H1 (cell line): ENCODE measurements around the gene MAGEB1. TPM values are rescaled to one million over a fixed set of nuclear protein-coding genes. Genes with fewer than 3 reads are reported as not detected.
A peak's percentile ranks its signal among the peaks of the same experiment; 100 is the strongest.

Experiments
- CTCF ChIA-PET: fragments of 300-600 bp; sonication (Branson Sonifier 250); formaldehyde crosslinking; loops from one replicate; lab custom pipeline; 2021; ENCODE audit not compliant: partially characterized antibody; lab: Charles Lee
- POLR2A ChIA-PET: fragments of 300-600 bp; sonication (Branson Sonifier 250); formaldehyde crosslinking; loops from one replicate; lab custom pipeline; 2021; ENCODE audit warnings: inconsistent platforms; ENCODE audit not compliant: partially characterized antibody; lab: Charles Lee
- DNase-seq, 2 experiments: peaks; one replicate each; pipeline versions ENCODE4 v3.0.0 to v3.0.0-alpha.2; 2010 to 2022; ENCODE audit warnings: low spot score in 2 of 2, low read depth in 1 of 2, mixed read lengths in 1 of 2
- FAIRE-seq: peaks from 2 replicates; lab custom pipeline; 2011; peaks lifted over from hg19 to GRCh38; lab: Jason Lieb, UNC
- H2AFZ ChIP-seq: 2 replicates; pipeline ENCODE4 v1.8.1; 2012; ENCODE audit warnings: low read length, inconsistent platforms
- H2AK5ac ChIP-seq: 2 replicates; pipeline ENCODE4 v1.6.1; 2013; ENCODE audit warnings: low read depth, low read length
- H2BK120ac ChIP-seq: replicated peaks from 2 replicates; pipeline ENCODE3; 2013; ENCODE audit warnings: low read depth, low read length, inconsistent platforms
- H2BK12ac ChIP-seq: 2 replicates; pipeline ENCODE4 v1.6.1; 2013; ENCODE audit warnings: low read depth, low read length
- H2BK15ac ChIP-seq: 2 replicates; pipeline ENCODE4 v1.6.1; 2013; ENCODE audit warnings: low read length
- H2BK20ac ChIP-seq: 2 replicates; pipeline ENCODE4 v1.6.1; 2013; ENCODE audit warnings: low read length
- H2BK5ac ChIP-seq: 2 replicates; pipeline ENCODE4 v1.6.1; 2013; ENCODE audit warnings: low read depth, low read length
- H3K14ac ChIP-seq: 2 replicates; pipeline ENCODE4 v1.6.1; 2013; ENCODE audit warnings: inconsistent platforms; ENCODE audit not compliant: insufficient read length
- H3K18ac ChIP-seq: 2 replicates; pipeline ENCODE4 v1.6.1; 2013; ENCODE audit warnings: low read length; ENCODE audit errors: extremely low read depth
- H3K23ac ChIP-seq: 2 replicates; pipeline ENCODE4 v1.6.1; 2013; ENCODE audit warnings: inconsistent platforms; ENCODE audit not compliant: insufficient read length
- H3K23me2 ChIP-seq: 2 replicates; pipeline ENCODE4 v1.6.1; 2013; ENCODE audit warnings: low read depth, low read length
- H3K27ac ChIP-seq: 2 replicates; pipeline ENCODE4 v1.6.1; 2011; ENCODE audit warnings: low read depth, low read length, inconsistent platforms
- H3K27me3 ChIP-seq, 4 experiments: replicated peaks in 1 of 4; 1 replicate in 1 of 4; 2 replicates in 3 of 4; pipeline versions ENCODE4 v1.6.1 to v1.8.1; 2011 to 2013; ENCODE audit warnings: low read length in 3 of 4, mild to moderate bottlenecking in 3 of 4, inconsistent platforms in 2 of 4, mixed read lengths in 2 of 4, moderate library complexity in 1 of 4; ENCODE audit not compliant: control insufficient read depth in 3 of 4, insufficient read depth in 3 of 4; ENCODE audit errors: extremely low read depth in 1 of 4
- H3K36me3 ChIP-seq, 4 experiments: 2 replicates each; pipeline versions ENCODE4 v1.6.1 to v1.8.1; 2011 to 2013; ENCODE audit warnings: mild to moderate bottlenecking in 4 of 4, low read length in 3 of 4, moderate library complexity in 2 of 4, control low read depth in 1 of 4, inconsistent platforms in 1 of 4; ENCODE audit not compliant: insufficient read depth in 4 of 4, control insufficient read depth in 2 of 4
- H3K4ac ChIP-seq: replicated peaks from 2 replicates; pipeline ENCODE3; 2013; ENCODE audit warnings: low read length, low read depth, mixed read lengths, inconsistent platforms; ENCODE audit not compliant: insufficient read length
- H3K4me1 ChIP-seq, 4 experiments: replicated peaks in 1 of 4; 1 replicate in 1 of 4; 2 replicates in 3 of 4; pipeline versions ENCODE4 v1.6.1 to v1.8.1; 2011 to 2013; ENCODE audit warnings: low read length in 3 of 4, inconsistent platforms in 2 of 4, mixed read lengths in 1 of 4; ENCODE audit not compliant: insufficient read depth in 4 of 4, control insufficient read depth in 3 of 4
- H3K4me2 ChIP-seq, 2 experiments: 2 replicates each; pipeline versions ENCODE4 v1.6.1 to v1.8.1; 2011 to 2013; ENCODE audit warnings: low read depth in 2 of 2, low read length in 2 of 2, control low read depth in 1 of 2, inconsistent platforms in 1 of 2, mild to moderate bottlenecking in 1 of 2; ENCODE audit not compliant: insufficient read depth in 1 of 2
- H3K4me3 ChIP-seq, 4 experiments: fragments of 200-600, 300-600 bp in 1 of 4; sonication (generic), shearing (Covaris generic), sonication (Bioruptor Twin) in 1 of 4; 2 replicates each; pipeline versions ENCODE4 v1.5.1 to v1.8.1; 2011 to 2016; ENCODE audit warnings: low read length in 4 of 4, low read depth in 3 of 4, control low read depth in 2 of 4, inconsistent platforms in 2 of 4, mild to moderate bottlenecking in 2 of 4, mixed read lengths in 1 of 4, moderate library complexity in 1 of 4; ENCODE audit not compliant: insufficient read depth in 2 of 4; ENCODE audit errors: extremely low read depth in 1 of 4
- H3K56ac ChIP-seq: replicated peaks from 2 replicates; pipeline ENCODE3; 2013; ENCODE audit warnings: low read depth, mild to moderate bottlenecking, mixed read lengths, low read length, inconsistent platforms; ENCODE audit not compliant: insufficient read length
- H3K79me1 ChIP-seq: 2 replicates; pipeline ENCODE4 v1.6.1; 2013; ENCODE audit warnings: low read depth, low read length, control low read depth
- H3K79me2 ChIP-seq, 2 experiments: 2 replicates each; pipeline versions ENCODE4 v1.6.1 to v1.8.1; 2012 to 2013; ENCODE audit warnings: low read length in 2 of 2, mild to moderate bottlenecking in 2 of 2, inconsistent platforms in 1 of 2; ENCODE audit not compliant: insufficient read depth in 2 of 2, control insufficient read depth in 1 of 2
- H3K9ac ChIP-seq, 4 experiments: replicated peaks in 1 of 4; 1 replicate in 1 of 4; 2 replicates in 3 of 4; pipeline versions ENCODE4 v1.6.1 to v1.8.1; 2011 to 2013; ENCODE audit warnings: low read depth in 3 of 4, low read length in 3 of 4, control low read depth in 2 of 4, mild to moderate bottlenecking in 2 of 4, moderate library complexity in 2 of 4, inconsistent platforms in 1 of 4; ENCODE audit errors: extremely low read depth in 1 of 4
- H3K9me3 ChIP-seq, 2 experiments: 2 replicates each; pipeline versions ENCODE4 v1.6.1 to v1.8.1; 2012 to 2013; ENCODE audit warnings: mild to moderate bottlenecking in 2 of 2, moderate library complexity in 2 of 2, control low read depth in 1 of 2, inconsistent platforms in 1 of 2, low read depth in 1 of 2, low read length in 1 of 2, mixed read lengths in 1 of 2; ENCODE audit not compliant: insufficient read depth in 2 of 2
- H4K20me1 ChIP-seq, 2 experiments: replicated peaks in 1 of 2; 2 replicates each; pipeline versions ENCODE3 to v1.8.1; 2011 to 2013; ENCODE audit warnings: inconsistent platforms in 2 of 2, low read length in 2 of 2, mild to moderate bottlenecking in 1 of 2; ENCODE audit not compliant: insufficient read depth in 2 of 2, control insufficient read depth in 1 of 2
- H4K5ac ChIP-seq: 2 replicates; pipeline ENCODE4 v1.6.1; 2013; ENCODE audit warnings: low read length, low read depth, mixed read lengths, inconsistent platforms; ENCODE audit not compliant: insufficient read length
- H4K8ac ChIP-seq: 2 replicates; pipeline ENCODE4 v1.8.0; 2013; ENCODE audit warnings: mild to moderate bottlenecking, moderate library complexity, low read length, inconsistent platforms; ENCODE audit not compliant: insufficient read depth; ENCODE audit errors: extremely low read depth
- H4K91ac ChIP-seq: replicated peaks from 2 replicates; pipeline ENCODE3; 2013; ENCODE audit warnings: low read length, mixed read lengths, inconsistent platforms; ENCODE audit not compliant: insufficient read length
- BCL11A ChIP-seq, 2 experiments: IDR thresholded peaks; one replicate each; pipeline ENCODE4 v1.6.1; 2011; ENCODE audit warnings: low read depth in 2 of 2, low read length in 2 of 2, mild to moderate bottlenecking in 2 of 2
- POLR2A ChIP-seq, 2 experiments: IDR thresholded peaks; 1 replicate in 1 of 2; 2 replicates in 1 of 2; pipeline ENCODE4 v1.6.1; 2011; ENCODE audit warnings: low read depth in 2 of 2, low read length in 2 of 2, mild to moderate bottlenecking in 2 of 2; ENCODE audit errors: control extremely low read depth in 1 of 2
- POU5F1 ChIP-seq: IDR thresholded peaks from 2 replicates; pipeline ENCODE4 v1.6.1; 2011; ENCODE audit warnings: low read depth, mild to moderate bottlenecking, low read length, moderate library complexity
- RAD21 ChIP-seq, 2 experiments: IDR thresholded peaks in 1 of 2; conservative IDR thresholded peaks in 1 of 2; 2 replicates each; pipeline ENCODE4 v1.6.1; 2011; ENCODE audit warnings: low read depth in 2 of 2, low read length in 2 of 2, improper control_type of control experiment in 1 of 2, inconsistent platforms in 1 of 2, mild to moderate bottlenecking in 1 of 2, moderate library complexity in 1 of 2
- SAP30 ChIP-seq: fragments of 300-600 bp; sonication (generic); IDR thresholded peaks from 2 replicates; pipeline ENCODE4 v1.7.1; 2012; ENCODE audit warnings: low read length, moderate library complexity, mild to moderate bottlenecking, inconsistent platforms; ENCODE audit not compliant: insufficient read depth, insufficient replicate concordance
- WGBS, 2 experiments: shearing (Covaris generic) in 1 of 2; methylation state at CpG; one replicate each; pipeline versions ENCODE4 v1.1.6 to v1.1.7; 2013 to 2015; ENCODE audit warnings: low lambda C conversion rate in 2 of 2, mixed read lengths in 2 of 2, inconsistent platforms in 1 of 2, low coverage in 1 of 2, missing lambda C conversion rate in 1 of 2; ENCODE audit not compliant: insufficient replicate concordance in 2 of 2, insufficient coverage in 1 of 2, insufficient read length in 1 of 2; ENCODE audit errors: extremely low coverage in 1 of 2, missing lambda C conversion rate in 1 of 2; 5-methylcytosine and 5-hydroxymethylcytosine counted together
- long read RNA-seq, 2 experiments: library from RNA in 1 of 2; library from capped mRNA in 1 of 2; stranded (forward); transcript quantifications; one replicate each; pipeline ENCODE4 v2.0.0, GENCODE V29; 2021; ENCODE audit warnings: inconsistent platforms in 1 of 2
- polyA minus RNA-seq, 3 experiments: library from RNA; depleted of rRNA, polyadenylated mRNA; stranded (reverse); fragments of >200 nt; gene quantifications; 1 replicate in 2 of 3; 2 replicates in 1 of 3; pipeline ENCODE4 v1.2.3, GENCODE V29; 2011
- polyA plus RNA-seq, 7 experiments: library from polyadenylated mRNA; depleted of rRNA in 3 of 7; stranded (reverse) in 5 of 7; unstranded in 2 of 7; fragments of >200 nt in 5 of 7; fragments of 200-250 nt in 2 of 7; gene quantifications; 1 replicate in 5 of 7; 2 replicates in 1 of 7; 4 replicates in 1 of 7; pipeline versions ENCODE4 v1.2.1 to v1.2.3, GENCODE V29; 2011 to 2013; ENCODE audit warnings: missing spikeins in 2 of 7, mixed read lengths in 2 of 7
- total RNA-seq: library from RNA; stranded (reverse); fragmentation: NEBNext Ultra II Directional; extraction: Animal tissue kit (Norgen Biotek cat#: 25700); gene quantifications from 2 replicates; pipeline ENCODE4 v1.2.1, GENCODE V29; 2021
- TF ChIP-seq, protein P1 (sequence below): IDR thresholded peaks from 2 replicates; pipeline ENCODE4 v1.6.1; 2012; ENCODE audit warnings: low read length, inconsistent platforms

The MAGEB1 gene, protein sequence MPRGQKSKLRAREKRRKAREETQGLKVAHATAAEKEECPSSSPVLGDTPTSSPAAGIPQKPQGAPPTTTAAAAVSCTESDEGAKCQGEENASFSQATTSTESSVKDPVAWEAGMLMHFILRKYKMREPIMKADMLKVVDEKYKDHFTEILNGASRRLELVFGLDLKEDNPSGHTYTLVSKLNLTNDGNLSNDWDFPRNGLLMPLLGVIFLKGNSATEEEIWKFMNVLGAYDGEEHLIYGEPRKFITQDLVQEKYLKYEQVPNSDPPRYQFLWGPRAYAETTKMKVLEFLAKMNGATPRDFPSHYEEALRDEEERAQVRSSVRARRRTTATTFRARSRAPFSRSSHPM
- total RNA-seq, result not detected in 2 replicates
- 0.05 and 0.08 TPM in 2 replicates for polyA plus RNA-seq (2011; rRNA removed)
- 0.08 TPM for polyA plus RNA-seq (2011; cell fraction: cytosol; rRNA removed)
- not detected for polyA plus RNA-seq (2011; cell fraction: nucleus; rRNA removed)
- polyA plus RNA-seq (2012, experiment 1 of 2), result 0.13 TPM in 1 of 4 replicates, not detected in the others
- polyA plus RNA-seq (2012, experiment 2 of 2), result not detected
- polyA plus RNA-seq (2013, experiment 1 of 2), result 0.04 TPM
- polyA plus RNA-seq (2013, experiment 2 of 2), result 0.02 TPM
- polyA minus RNA-seq (2011; rRNA and poly(A)+ RNA removed), result not detected in 2 replicates
- not detected for polyA minus RNA-seq (2011; cell fraction: cytosol; rRNA and poly(A)+ RNA removed)
- polyA minus RNA-seq (2011; cell fraction: nucleus; rRNA and poly(A)+ RNA removed), result not detected
- long read RNA-seq, experiment 1, result 0 reads
- long read RNA-seq, experiment 2, result 0 reads

DNA sequence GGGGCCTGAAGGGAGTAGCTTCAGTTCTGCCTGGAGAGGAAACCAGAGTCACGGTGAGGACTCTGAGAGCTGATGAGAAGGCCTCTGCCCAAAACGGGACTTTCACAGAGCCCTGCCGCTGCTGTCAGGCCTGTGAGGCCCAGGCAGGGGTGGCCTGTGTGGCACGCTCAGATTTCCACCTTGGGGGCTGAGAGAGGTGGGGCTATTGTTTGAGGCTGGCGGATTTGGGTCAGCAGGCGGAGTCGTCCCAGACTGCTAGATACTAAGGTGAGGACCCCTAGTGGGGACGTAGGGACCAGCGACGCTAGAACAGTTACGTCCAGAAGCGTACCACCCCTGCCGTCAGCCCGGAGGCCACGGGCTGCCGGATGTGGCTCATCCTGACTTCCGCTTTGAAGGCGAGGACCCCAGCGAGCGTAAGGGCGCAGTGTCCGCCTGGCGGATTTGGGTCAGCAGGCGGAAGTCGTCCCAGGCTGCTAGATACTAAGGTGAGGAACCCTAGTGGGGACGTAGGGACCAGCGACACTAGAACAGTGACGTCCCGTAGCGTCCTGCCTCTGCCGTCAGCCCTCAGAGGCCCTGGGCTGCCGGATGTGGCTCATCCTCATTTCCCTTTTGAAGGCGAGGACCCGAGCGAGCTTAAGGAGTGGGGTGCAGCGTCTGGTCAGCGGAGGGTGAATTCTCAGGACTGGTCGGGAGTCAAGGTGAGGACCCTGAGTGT lies at the start of gene MAGEB1:
Gene MAGEB1, plus strand, starts transcription at position 378 of the 721 bp plus-strand sequence. CDS start 3,348 bp downstream, outside the sequence.
- no peaks in the 10 kb centered on the region for H3K79me2 ChIP-seq
- no peak within 1 kb of the TSS for H3K4me3 ChIP-seq
- DNase-seq, result peak; percentile 33 to 47
- H3K27ac ChIP-seq, result no peak within 1 kb of the TSS
- no peak within 1 kb of the TSS for H4K5ac ChIP-seq
- peaks cover 0 to 4% (median 0%) of the 10 kb centered on the region in 4 experiments; a peak in 1 of 7 replicates for H3K4me1 ChIP-seq
- H3K9me3 ChIP-seq, result no peaks in the 10 kb centered on the region; a peak in 1 of 4 replicates
- no peak within 1 kb of the TSS for H2BK5ac ChIP-seq
- WGBS, 2 experiments, result 87% methylated on average over 18 of the region's 38 CpGs; no CpG with 5 or more reads in 1 of the 2 experiments
- no peak within 1 kb of the TSS for H3K4ac ChIP-seq
- no peaks in the 10 kb centered on the region for H3K36me3 ChIP-seq
- no peak for FAIRE-seq
- H4K91ac ChIP-seq, result no peak within 1 kb of the TSS
- no peak within 1 kb of the TSS for H3K14ac ChIP-seq
- H2BK12ac ChIP-seq, result no peak within 1 kb of the TSS
- CTCF ChIA-PET, result interaction anchor here (0.7 to 1.0 kb wide), 3 partner anchors 46 to 104 kb away, joined by 3 to 4 read pairs (median 3); no protein-coding TSS in a partner anchor
- H3K18ac ChIP-seq, result no peak within 1 kb of the TSS; the same call in 1 of the 2 replicates
- H3K9ac ChIP-seq, result no peak within 1 kb of the TSS
- no peak within 1 kb of the TSS for H2BK15ac ChIP-seq
- no peak within 1 kb of the TSS for H3K23ac ChIP-seq
- H2BK120ac ChIP-seq, result no peak within 1 kb of the TSS
- H3K4me2 ChIP-seq, result no peak within 1 kb of the TSS
- no peak within 1 kb of the TSS for H2AK5ac ChIP-seq
- H3K79me1 ChIP-seq, result no peaks in the 10 kb centered on the region
- H2AFZ ChIP-seq, result peak within 1 kb of the TSS; percentile 32; the same call in 1 of the 2 replicates
- no peaks in the 10 kb centered on the region for H3K23me2 ChIP-seq
- H2BK20ac ChIP-seq, result no peak within 1 kb of the TSS
- no peak within 1 kb of the TSS for H3K56ac ChIP-seq
- no peak within 1 kb of the TSS for H4K8ac ChIP-seq
- POLR2A ChIA-PET, result no interaction called here
- no peaks in the 10 kb centered on the region for H4K20me1 ChIP-seq
- H3K27me3 ChIP-seq, result no peaks in the 10 kb centered on the region
- TF ChIP-seq, protein P1, sequence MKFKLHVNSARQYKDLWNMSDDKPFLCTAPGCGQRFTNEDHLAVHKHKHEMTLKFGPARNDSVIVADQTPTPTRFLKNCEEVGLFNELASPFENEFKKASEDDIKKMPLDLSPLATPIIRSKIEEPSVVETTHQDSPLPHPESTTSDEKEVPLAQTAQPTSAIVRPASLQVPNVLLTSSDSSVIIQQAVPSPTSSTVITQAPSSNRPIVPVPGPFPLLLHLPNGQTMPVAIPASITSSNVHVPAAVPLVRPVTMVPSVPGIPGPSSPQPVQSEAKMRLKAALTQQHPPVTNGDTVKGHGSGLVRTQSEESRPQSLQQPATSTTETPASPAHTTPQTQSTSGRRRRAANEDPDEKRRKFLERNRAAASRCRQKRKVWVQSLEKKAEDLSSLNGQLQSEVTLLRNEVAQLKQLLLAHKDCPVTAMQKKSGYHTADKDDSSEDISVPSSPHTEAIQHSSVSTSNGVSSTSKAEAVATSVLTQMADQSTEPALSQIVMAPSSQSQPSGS, result no peak
- TF ChIP-seq POU5F1 (no peak), RAD21 (IDR thresholded peaks at IDR 0.05 in 1 of 2, conservative IDR thresholded peaks at IDR 0.05 in 1 of 2; ENCODE audit: low read depth in 2 of 2, low read length in 2 of 2) (peak; percentile 28 to 48), BCL11A (IDR thresholded peaks at IDR 0.05; ENCODE audit: low read depth in 2 of 2, low read length in 2 of 2) (no peak), POLR2A (IDR thresholded peaks at IDR 0.05; ENCODE audit: control extremely low read depth in 1 of 2, low read depth in 2 of 2, low read length in 2 of 2) (no peak), SAP30 (no peak)
